Measurements from ENCODE around the gene RYR2.

The RYR2 gene

GRCh38 chr1:237711281-237711680 lies 669.3 kb downstream of the RYR2 start:
- TF ChIP-seq CTCF (conservative IDR thresholded peaks at IDR 0.05) (no peak), ZFX (IDR thresholded peaks at IDR 0.05) (no peak)
- no peak overlapping the region for H3K27ac ChIP-seq

GRCh38 chr1:237712082-237712481 lies 670.1 kb downstream of the RYR2 start:
- no peak overlapping the region for H3K27ac ChIP-seq
- TF ChIP-seq CTCF (conservative IDR thresholded peaks at IDR 0.05) (no peak), ZFX (IDR thresholded peaks at IDR 0.05) (no peak)

- H3K27ac ChIP-seq, result no peak overlapping the region
- TF ChIP-seq ZFX (IDR thresholded peaks at IDR 0.05) (no peak), CTCF (conservative IDR thresholded peaks at IDR 0.05) (no peak)
Observed at GRCh38 chr1:237712586-237713157, 670.7 kb downstream of the RYR2 start.

GRCh38 chr1:237713916-237714315 lies 671.9 kb downstream of the RYR2 start:
- TF ChIP-seq CTCF (conservative IDR thresholded peaks at IDR 0.05) (no peak), ZFX (IDR thresholded peaks at IDR 0.05) (no peak)

GRCh38 chr1:237717106-237717505 lies 675.1 kb downstream of the RYR2 start:
- TF ChIP-seq ZFX (IDR thresholded peaks at IDR 0.05) (no peak), CTCF (conservative IDR thresholded peaks at IDR 0.05) (no peak)
- no peak overlapping the region for H3K27ac ChIP-seq

More at GRCh38 chr1:237713916-237714315, 671.9 kb downstream of the RYR2 start:
- no peak overlapping the region for H3K27ac ChIP-seq

GRCh38 chr1:237730826-237731350 lies 688.9 kb downstream of the RYR2 start:
- TF ChIP-seq CTCF (conservative IDR thresholded peaks at IDR 0.05), result no peak
- no peak for TF ChIP-seq ZFX (IDR thresholded peaks at IDR 0.05)
- H3K27ac ChIP-seq, result no peak overlapping the region

GRCh38 chr1:237732657-237733056 lies 690.7 kb downstream of the RYR2 start:
- H3K27ac ChIP-seq, result no peak overlapping the region

More at GRCh38 chr1:237732657-237733056, 690.7 kb downstream of the RYR2 start:
- TF ChIP-seq ZFX (IDR thresholded peaks at IDR 0.05) (no peak), CTCF (conservative IDR thresholded peaks at IDR 0.05) (no peak)
